ENCODE data around the gene SLC26A11.
"Not testable (repeated sequence)": the region's sequence is repeated elsewhere in the genome, so short reads cannot be mapped to it uniquely, and the experiment has no call there.

SLC26A11 gene

GRCh38 chr17:80263253-80264204 is 43.3 kb downstream of the SLC26A11 start:
- DNase-seq, result peak; percentile 90

GRCh38 chr17:80264205-80265075 is 44.2 kb downstream of the SLC26A11 start:
- DNase-seq, result peak; percentile 67

- peak; percentile 83 for DNase-seq
Measured at GRCh38 chr17:80265205-80266068, 45.2 kb downstream of the SLC26A11 start.

- DNase-seq, result no peak
Measured at GRCh38 chr17:80267391-80267790, 47.2 kb downstream of the SLC26A11 start.

- no peak for DNase-seq
Measured at GRCh38 chr17:80268427-80268826, 48.2 kb downstream of the SLC26A11 start.

GRCh38 chr17:80269405-80269807 is 49.2 kb downstream of the SLC26A11 start:
- DNase-seq, result no peak

- DNase-seq, result no peak
Measured at GRCh38 chr17:80270104-80270503, 49.9 kb downstream of the SLC26A11 start.

GRCh38 chr17:80270836-80271235 is 50.6 kb downstream of the SLC26A11 start:
- peak; percentile 57 for DNase-seq

- DNase-seq, result no peak
Measured at GRCh38 chr17:80272366-80272765, 52.1 kb downstream of the SLC26A11 start.

GRCh38 chr17:80274331-80274730 is 54.1 kb downstream of the SLC26A11 start:
- no peak for DNase-seq

GRCh38 chr17:80274871-80275449 is 54.7 kb downstream of the SLC26A11 start:
- no peak for DNase-seq

GRCh38 chr17:80275857-80276256 is 55.6 kb downstream of the SLC26A11 start:
- not testable (repeated sequence) for DNase-seq

- no peak for DNase-seq
Measured at GRCh38 chr17:80277751-80278671, 57.8 kb downstream of the SLC26A11 start.

GRCh38 chr17:80279895-80280294 is 59.7 kb downstream of the SLC26A11 start:
- no peak for DNase-seq

GRCh38 chr17:80281516-80281915 is 61.3 kb downstream of the SLC26A11 start:
- DNase-seq, result no peak

GRCh38 chr17:80283116-80283852 is 63.1 kb downstream of the SLC26A11 start:
- no peak for DNase-seq

GRCh38 chr17:80284631-80285030 is 64.4 kb downstream of the SLC26A11 start:
- DNase-seq, result no peak

- DNase-seq, result no peak
Measured at GRCh38 chr17:80285237-80285920, 65.2 kb downstream of the SLC26A11 start.

- no peak for DNase-seq
Measured at GRCh38 chr17:80286638-80286960, 66.4 kb downstream of the SLC26A11 start.

- no peak for DNase-seq
Measured at GRCh38 chr17:80287038-80287437, 66.8 kb downstream of the SLC26A11 start.
